ENCODE measurements around the gene FAM118B.
A peak's percentile ranks its signal among the peaks of the same experiment; 100 is the strongest.
"Not testable (repeated sequence)": the region's sequence is repeated elsewhere in the genome, so short reads cannot be mapped to it uniquely, and the experiment has no call there.

Gene FAM118B

GRCh38 chr11:126282736-126283591, 71.4 kb downstream of the FAM118B start, which contains the start of gene TIRAP:
TIRAP (plus strand) TSS chr11:126283093; CDS start chr11:126290895, 7,802 bp downstream.
- DNase-seq = peak; percentile 57 to 65
- TF ChIP-seq POLR2A (IDR thresholded peaks at IDR 0.05; ENCODE audit: low read length) (peak; percentile 35), GATA1 (IDR thresholded peaks at IDR 0.05; ENCODE audit: low read depth, low read length) (no peak)

- DNase-seq = peak; percentile 65 to 80
- TF ChIP-seq GATA1 (IDR thresholded peaks at IDR 0.05; ENCODE audit: low read depth, low read length) (no peak), POLR2A (IDR thresholded peaks at IDR 0.05; ENCODE audit: low read length) (no peak)
Observed at GRCh38 chr11:126284829-126285228, 73.2 kb downstream of the FAM118B start.

- TF ChIP-seq POLR2A (IDR thresholded peaks at IDR 0.05; ENCODE audit: low read length) (no peak), GATA1 (IDR thresholded peaks at IDR 0.05; ENCODE audit: low read depth, low read length) (no peak)
- no peak for DNase-seq
Observed at GRCh38 chr11:126288237-126288636, 76.7 kb downstream of the FAM118B start.

- no peak for DNase-seq
- no peak for TF ChIP-seq GATA1 (IDR thresholded peaks at IDR 0.05; ENCODE audit: low read depth, low read length)
- no peak for TF ChIP-seq POLR2A (IDR thresholded peaks at IDR 0.05; ENCODE audit: low read length)
Observed at GRCh38 chr11:126290887-126291286, 79.3 kb downstream of the FAM118B start.

GRCh38 chr11:126293726-126294125, 82.1 kb downstream of the FAM118B start:
- DNase-seq = no peak
- TF ChIP-seq POLR2A (IDR thresholded peaks at IDR 0.05; ENCODE audit: low read length) (no peak), GATA1 (IDR thresholded peaks at IDR 0.05; ENCODE audit: low read depth, low read length) (no peak)

- no peak for DNase-seq
- TF ChIP-seq POLR2A (IDR thresholded peaks at IDR 0.05; ENCODE audit: low read length) (no peak), GATA1 (IDR thresholded peaks at IDR 0.05; ENCODE audit: low read depth, low read length) (no peak)
Observed at GRCh38 chr11:126297004-126297403, 85.4 kb downstream of the FAM118B start.

- DNase-seq = peak; percentile 89 to 92
- TF ChIP-seq GATA1 (IDR thresholded peaks at IDR 0.05; ENCODE audit: low read depth, low read length) (no peak), POLR2A (IDR thresholded peaks at IDR 0.05; ENCODE audit: low read length) (peak; percentile 93)
Observed at GRCh38 chr11:126303623-126304456, 92.3 kb downstream of the FAM118B start, which contains the start of gene DCPS. DCPS (plus strand) TSS chr11:126304060; CDS start chr11:126304081, 21 bp downstream.

GRCh38 chr11:126304457-126305075, 93.0 kb downstream of the FAM118B start:
- TF ChIP-seq POLR2A (IDR thresholded peaks at IDR 0.05; ENCODE audit: low read length) = no peak
- TF ChIP-seq GATA1 (IDR thresholded peaks at IDR 0.05; ENCODE audit: low read depth, low read length) = no peak
- DNase-seq = peak in 1 of 2 experiments; percentile 47

- TF ChIP-seq POLR2A (IDR thresholded peaks at IDR 0.05; ENCODE audit: low read length) (no peak), GATA1 (IDR thresholded peaks at IDR 0.05; ENCODE audit: low read depth, low read length) (no peak)
- DNase-seq = no peak
Observed at GRCh38 chr11:126305699-126306098, 94.1 kb downstream of the FAM118B start.

GRCh38 chr11:126307706-126308105, 96.1 kb downstream of the FAM118B start:
- TF ChIP-seq POLR2A (IDR thresholded peaks at IDR 0.05; ENCODE audit: low read length) (no peak), GATA1 (IDR thresholded peaks at IDR 0.05; ENCODE audit: low read depth, low read length) (no peak)
- peak; percentile 55 to 62 for DNase-seq

GRCh38 chr11:126308271-126308671, 96.7 kb downstream of the FAM118B start:
- TF ChIP-seq GATA1 (IDR thresholded peaks at IDR 0.05; ENCODE audit: low read depth, low read length) (no peak), POLR2A (IDR thresholded peaks at IDR 0.05; ENCODE audit: low read length) (no peak)
- DNase-seq = no peak

- DNase-seq = not testable (repeated sequence)
Observed at GRCh38 chr11:126308771-126309170, 97.2 kb downstream of the FAM118B start.

- no peak for TF ChIP-seq POLR2A (IDR thresholded peaks at IDR 0.05; ENCODE audit: low read length)
- DNase-seq = peak; percentile 73 to 87
Observed at GRCh38 chr11:126310200-126310991, 98.8 kb downstream of the FAM118B start.
